ENCODE data around the gene PLEKHA7. TPM values are rescaled to one million over a fixed set of nuclear protein-coding genes. Genes with fewer than 3 reads are reported as not detected.

Gene PLEKHA7
- polyA plus RNA-seq, 1 donor (not counting 4 experiments of a cell fraction or from before 2014, with no cell fraction given): 1.4 TPM

GRCh38 chr11:16924462-16924825, 89.8 kb downstream of the PLEKHA7 start:
- dilution Hi-C loops (cut with MboI; ENCODE audit: extremely low pct_ligation_motif_present, low sequenced_read_pairs): loop anchor here (25.0 kb wide), 1 partner anchor 112 kb away; no protein-coding TSS in a partner anchor
- H3K4me3 ChIP-seq (ENCODE audit: control insufficient read depth in 2 of 3, extremely low read depth in 1 of 3, insufficient read depth in 2 of 3, low read depth in 1 of 3, low read length in 3 of 3): peak overlapping the region; percentile 51 to 72 (median 66)
- H3K9ac ChIP-seq (ENCODE audit: control insufficient read depth, extremely low read depth, insufficient read depth, low read length): peak overlapping the region; percentile 54
- no peaks in the 10 kb centered on the region for H3K79me2 ChIP-seq (ENCODE audit: control insufficient read depth, insufficient read depth, low read length)
- no peak overlapping the region for H2AFZ ChIP-seq (ENCODE audit: control insufficient read depth, low read length)
- no peak for FAIRE-seq
- TF ChIP-seq EZH2 (IDR thresholded peaks at IDR 0.05; ENCODE audit: low read length): no peak
- TF ChIP-seq CTCF (optimal IDR thresholded peaks at IDR 0.05 in 1 of 3, IDR thresholded peaks at IDR 0.05 in 1 of 3, conservative IDR thresholded peaks at IDR 0.05 in 1 of 3; ENCODE audit: extremely low read depth in 1 of 3, insufficient read depth in 2 of 3, low read length in 3 of 3): no peak
- DNase-seq (ENCODE audit: low read depth, low spot score): no peak
- H3K27ac ChIP-seq (ENCODE audit: control insufficient read depth, insufficient read depth, low read length): no peak overlapping the region
- no peaks in the 10 kb centered on the region for H3K9me1 ChIP-seq (ENCODE audit: control insufficient read depth, extremely low read depth, insufficient read depth, low read length)
- H3K9me3 ChIP-seq (ENCODE audit: control insufficient read depth, low read depth, low read length): no peaks in the 10 kb centered on the region
- peaks cover 16% of the 10 kb centered on the region for H3K4me1 ChIP-seq (ENCODE audit: control insufficient read depth, extremely low read depth, insufficient read depth, low read length)
- H3K27me3 ChIP-seq (ENCODE audit: control insufficient read depth, extremely low read depth, insufficient read depth, low read length): peaks cover 14% of the 10 kb centered on the region
- peak overlapping the region; percentile 97 for H3K4me2 ChIP-seq (ENCODE audit: control insufficient read depth, extremely low read depth, insufficient read depth, low read depth, low read length)
- H3K36me3 ChIP-seq (ENCODE audit: control insufficient read depth in 2 of 2, extremely low read depth in 1 of 2, insufficient read depth in 2 of 2, low read length in 2 of 2): no peaks in the 10 kb centered on the region
- H4K20me1 ChIP-seq (ENCODE audit: control insufficient read depth, extremely low read depth, insufficient read depth, low read length): no peaks in the 10 kb centered on the region

GRCh38 chr11:16923987-16924386, 90.2 kb downstream of the PLEKHA7 start:
- Histone ChIP-seq H3K27me3 (ENCODE audit: control insufficient read depth, extremely low read depth, insufficient read depth, low read length) (peaks cover 14% of the 10 kb centered on the region), H3K9me1 (ENCODE audit: control insufficient read depth, extremely low read depth, insufficient read depth, low read length) (no peaks in the 10 kb centered on the region), H3K4me2 (ENCODE audit: control insufficient read depth, extremely low read depth, insufficient read depth, low read depth, low read length) (peak overlapping the region; percentile 97), H3K9ac (ENCODE audit: control insufficient read depth, extremely low read depth, insufficient read depth, low read length) (peak overlapping the region; percentile 23), H3K27ac (ENCODE audit: control insufficient read depth, insufficient read depth, low read length) (no peak overlapping the region), H3K36me3 (ENCODE audit: control insufficient read depth in 2 of 2, extremely low read depth in 1 of 2, insufficient read depth in 2 of 2, low read length in 2 of 2) (no peaks in the 10 kb centered on the region), H3K79me2 (ENCODE audit: control insufficient read depth, insufficient read depth, low read length) (no peaks in the 10 kb centered on the region), H3K4me1 (ENCODE audit: control insufficient read depth, extremely low read depth, insufficient read depth, low read length) (peaks cover 20% of the 10 kb centered on the region), H3K9me3 (ENCODE audit: control insufficient read depth, low read depth, low read length) (no peaks in the 10 kb centered on the region), H4K20me1 (ENCODE audit: control insufficient read depth, extremely low read depth, insufficient read depth, low read length) (no peaks in the 10 kb centered on the region), H2AFZ (ENCODE audit: control insufficient read depth, low read length) (peak overlapping the region; percentile 21), H3K4me3 (ENCODE audit: control insufficient read depth in 2 of 3, extremely low read depth in 1 of 3, insufficient read depth in 2 of 3, low read depth in 1 of 3, low read length in 3 of 3) (peak overlapping the region; percentile 51 to 72 (median 66))
- DNase-seq (ENCODE audit: low read depth, low spot score) (no peak), FAIRE-seq (no peak)
- TF ChIP-seq CTCF (optimal IDR thresholded peaks at IDR 0.05 in 1 of 3, IDR thresholded peaks at IDR 0.05 in 1 of 3, conservative IDR thresholded peaks at IDR 0.05 in 1 of 3; ENCODE audit: extremely low read depth in 1 of 3, insufficient read depth in 2 of 3, low read length in 3 of 3) (no peak), EZH2 (IDR thresholded peaks at IDR 0.05; ENCODE audit: low read length) (no peak)
- dilution Hi-C loops (cut with MboI; ENCODE audit: extremely low pct_ligation_motif_present, low sequenced_read_pairs): loop anchor here (25.0 kb wide), 1 partner anchor 112 kb away; no protein-coding TSS in a partner anchor

Measured in keratinocyte (primary cell).